HG02610 (cell line): ENCODE results near the gene ARHGEF25.
"Not testable (repeated sequence)": the region's sequence is repeated elsewhere in the genome, so short reads cannot be mapped to it uniquely, and the experiment has no call there.

Experiments
- ATAC-seq: cut with Tn5 transposase; IDR thresholded peaks from one replicate; pipeline ENCODE4 v1.9.1; 2021; ENCODE audit warnings: mild to moderate bottlenecking, moderate library complexity; ENCODE audit not compliant: unreplicated experiment

The ARHGEF25 gene

GRCh38 chr12:57611108-57611826, at the start of gene ARHGEF25:
TSS of gene ARHGEF25 (plus strand) at chr12:57611435. CDS start at chr12:57611895, 460 bp downstream.
- ATAC-seq: peak; percentile 56

DNA sequence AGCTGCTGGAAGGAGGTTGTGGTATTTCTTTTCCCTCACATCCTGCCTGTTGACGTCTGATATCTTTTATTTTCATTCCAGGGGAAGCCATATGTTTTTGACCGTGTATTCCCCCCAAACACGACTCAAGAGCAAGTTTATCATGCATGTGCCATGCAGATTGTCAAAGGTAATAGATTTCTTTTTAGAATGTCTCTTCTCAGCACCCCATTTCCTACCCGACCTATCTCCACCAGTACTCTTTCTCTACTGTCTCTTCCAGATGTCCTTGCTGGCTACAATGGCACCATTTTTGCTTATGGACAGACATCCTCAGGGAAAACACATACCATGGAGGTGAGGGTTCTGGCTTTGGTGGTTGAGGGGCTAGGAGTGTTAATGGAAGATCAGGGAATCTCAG, 47.9 kb upstream of the ARHGEF25 start:
- ATAC-seq: no peak

GRCh38 chr12:57564178-57564740, 47.0 kb upstream of the ARHGEF25 start:
- ATAC-seq: no peak

GRCh38 chr12:57568838-57569237, 42.4 kb upstream of the ARHGEF25 start:
- ATAC-seq: no peak

DNA sequence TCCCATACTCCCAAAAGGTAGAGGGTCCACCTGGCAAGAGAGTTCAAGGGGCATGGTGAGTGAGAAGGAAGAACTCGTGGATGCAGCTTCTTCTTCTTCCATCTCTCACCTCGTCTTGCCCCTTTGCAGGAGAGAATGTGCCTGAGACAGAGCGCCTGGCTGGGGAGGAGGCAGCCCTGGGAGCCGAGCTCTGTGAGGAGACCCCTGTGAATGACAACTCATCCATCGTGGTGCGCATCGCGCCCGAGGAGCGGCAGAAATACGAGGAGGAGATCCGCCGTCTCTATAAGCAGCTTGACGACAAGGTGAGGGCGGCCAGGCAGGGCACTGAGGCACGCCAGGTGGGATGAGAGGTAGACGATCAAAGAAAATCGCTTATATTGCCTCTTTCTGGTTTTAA, 41.4 kb upstream of the ARHGEF25 start:
- ATAC-seq: no peak

- ATAC-seq: not testable (repeated sequence)
Observed at GRCh38 chr12:57570438-57570837, 40.8 kb upstream of the ARHGEF25 start.

- ATAC-seq: no peak
Observed at GRCh38 chr12:57571926-57572762, 39.1 kb upstream of the ARHGEF25 start.

DNA sequence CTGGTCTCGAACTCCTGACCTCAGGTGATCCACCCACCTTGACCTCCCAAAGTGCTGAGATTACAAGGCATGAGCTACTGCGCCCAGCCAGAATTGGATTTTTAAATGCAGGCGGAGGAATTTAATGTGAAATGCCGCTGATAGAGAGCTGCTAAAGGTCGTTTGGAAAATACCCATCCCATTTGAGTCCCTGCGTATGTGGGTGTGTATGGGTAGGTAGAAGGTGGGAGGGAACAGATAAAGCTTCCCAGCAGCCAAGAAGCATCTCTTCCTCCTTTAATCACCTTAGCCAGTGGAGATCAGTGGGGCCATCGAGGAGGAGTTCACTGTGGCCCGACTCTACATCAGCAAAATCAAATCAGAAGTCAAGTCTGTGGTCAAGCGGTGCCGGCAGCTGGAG, 36.4 kb upstream of the ARHGEF25 start:
- no peak for ATAC-seq

DNA sequence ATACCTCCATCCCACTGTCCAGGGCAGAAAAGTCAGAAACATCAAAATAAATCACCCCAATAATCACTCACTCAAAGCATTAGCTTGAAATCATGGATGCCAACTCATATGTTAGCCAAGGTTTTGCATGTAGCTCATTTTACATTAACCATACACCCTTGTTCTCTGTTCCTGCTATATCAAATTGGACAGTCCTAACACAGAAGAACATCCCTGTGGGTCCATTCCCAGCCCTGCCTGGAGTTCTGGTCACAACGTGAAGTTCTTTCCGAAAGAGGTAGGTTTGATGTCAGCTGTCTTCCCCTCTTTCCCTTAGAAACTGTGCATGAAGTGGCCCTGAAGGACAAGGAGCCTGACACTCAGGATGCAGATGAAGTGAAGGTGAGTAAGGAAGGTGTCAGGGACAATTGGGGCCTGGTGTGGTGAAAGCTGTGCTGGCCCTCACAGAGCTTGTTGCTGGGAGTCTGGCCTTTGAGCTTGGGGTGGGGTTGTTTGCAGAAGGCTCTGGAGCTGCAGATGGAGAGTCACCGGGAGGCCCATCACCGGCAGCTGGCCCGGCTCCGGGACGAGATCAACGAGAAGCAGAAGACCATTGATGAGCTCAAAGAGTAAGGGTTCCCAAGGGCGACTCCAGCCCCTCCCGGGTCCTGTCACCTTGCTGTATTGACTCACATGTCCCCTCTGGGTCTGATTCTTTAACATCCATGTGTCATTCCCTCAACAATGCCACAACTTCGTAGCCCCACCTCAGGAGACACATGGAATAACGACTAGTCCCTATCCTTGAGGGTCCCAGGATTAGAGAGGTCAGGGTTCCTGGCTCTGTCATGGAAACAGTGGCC, 35.2 kb upstream of the ARHGEF25 start:
- no peak for ATAC-seq

GRCh38 chr12:57576613-57577160, 34.5 kb upstream of the ARHGEF25 start:
- no peak for ATAC-seq

- ATAC-seq: no peak
Observed at GRCh38 chr12:57577981-57578758, 33.1 kb upstream of the ARHGEF25 start.

- ATAC-seq: no peak
Observed at GRCh38 chr12:57579011-57579410, 32.2 kb upstream of the ARHGEF25 start.

DNA sequence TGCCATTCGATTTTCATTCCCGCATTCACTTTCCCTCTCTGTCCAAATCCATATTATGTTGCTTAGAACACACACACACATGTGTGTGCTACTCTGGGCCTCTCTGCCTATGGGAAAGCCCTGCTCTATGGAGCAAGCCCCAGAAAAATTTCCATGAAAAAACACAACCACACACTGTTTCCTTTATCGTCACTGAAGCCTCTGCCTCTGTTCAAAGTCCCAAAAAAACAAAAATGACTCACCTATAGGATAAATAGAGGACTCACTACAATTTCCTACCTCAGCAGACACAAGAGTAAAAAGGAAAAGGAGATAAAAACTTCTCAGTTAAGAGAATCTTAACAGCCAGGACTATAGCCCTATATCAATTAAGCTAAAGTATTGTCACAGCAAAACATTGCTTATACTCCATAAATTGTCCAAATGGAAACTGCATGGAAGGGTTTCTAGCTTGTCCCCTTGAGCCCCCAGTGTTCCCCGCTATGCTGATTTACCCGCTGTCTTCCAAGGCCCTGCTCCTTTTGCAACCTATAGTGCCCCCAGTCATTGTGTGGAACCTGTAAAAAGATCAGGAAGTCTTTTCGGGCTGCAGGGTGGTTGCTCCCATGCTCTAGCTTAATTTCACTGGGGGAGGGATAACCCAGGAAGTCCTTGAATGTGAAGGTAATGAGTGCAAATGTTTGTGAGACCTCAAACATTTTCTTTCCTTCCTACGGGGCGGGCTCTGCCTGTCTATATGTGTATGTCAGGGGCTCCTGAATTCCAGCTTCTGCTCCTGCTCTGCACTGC, 31.4 kb upstream of the ARHGEF25 start:
- ATAC-seq: no peak

GRCh38 chr12:57580466-57580795, 30.8 kb upstream of the ARHGEF25 start:
- ATAC-seq: no peak

DNA sequence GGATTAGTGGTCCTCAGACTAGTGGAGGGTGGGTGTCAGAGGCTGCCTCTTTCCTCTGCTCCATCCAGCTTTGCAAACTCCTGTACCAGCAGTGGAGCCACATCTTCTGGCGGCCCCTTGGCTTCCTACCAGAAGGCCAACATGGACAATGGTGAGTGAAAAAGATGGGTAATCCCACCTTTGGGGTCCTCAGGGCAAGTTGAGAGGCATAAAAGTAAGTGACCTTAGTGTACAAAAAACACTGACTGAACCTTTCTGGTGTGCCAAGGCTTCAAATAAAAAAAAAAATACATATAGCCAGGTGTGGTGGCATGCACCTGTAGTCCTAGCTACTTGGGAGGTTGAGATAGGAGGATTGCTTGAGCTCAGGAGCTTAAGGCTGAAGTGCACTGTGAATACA, 29.4 kb upstream of the ARHGEF25 start:
- ATAC-seq: no peak

DNA sequence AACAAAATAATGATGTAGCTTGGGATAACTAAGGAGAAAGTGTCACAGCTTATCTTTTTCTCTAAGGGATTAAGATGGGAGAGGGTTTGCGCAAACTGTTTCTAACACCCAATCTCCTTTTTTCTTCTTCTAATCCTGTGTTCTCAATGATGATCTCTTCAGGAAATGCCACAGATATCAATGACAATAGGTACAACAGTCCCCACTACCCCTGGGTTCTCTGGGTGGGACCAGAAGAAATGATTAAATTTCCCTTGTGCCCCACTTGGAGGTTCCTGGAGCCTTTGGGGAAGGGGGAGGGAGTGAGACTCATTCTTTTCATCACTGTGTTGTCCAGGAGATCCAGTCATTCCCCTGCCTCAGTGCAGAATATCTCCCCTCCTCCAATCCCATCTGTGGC, 28.8 kb upstream of the ARHGEF25 start:
- no peak for ATAC-seq

- ATAC-seq: peak; percentile 83
Observed at GRCh38 chr12:57583008-57583831, 28.0 kb upstream of the ARHGEF25 start.

DNA sequence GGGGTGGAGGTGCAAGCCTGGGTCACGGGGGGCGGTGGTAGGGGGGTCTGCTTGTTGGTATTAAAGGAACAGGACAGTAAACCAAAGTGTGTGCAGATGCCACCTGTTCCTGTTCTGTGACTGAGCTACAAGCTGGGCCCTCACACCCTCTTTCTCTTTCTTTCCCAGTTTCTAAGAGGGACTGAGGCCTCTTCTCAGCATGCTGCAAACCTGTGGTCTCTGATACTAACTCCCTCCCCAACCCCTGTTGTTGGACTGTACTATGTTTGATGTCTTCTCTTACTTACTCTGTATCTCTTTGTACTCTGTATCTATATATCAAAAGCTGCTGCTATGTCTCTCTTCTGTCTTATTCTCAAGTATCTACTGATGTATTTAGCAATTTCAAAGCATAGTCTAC, 27.2 kb upstream of the ARHGEF25 start:
- ATAC-seq: no peak
